Measurements from ENCODE around the gene LRG1. TPM values are rescaled to one million over a fixed set of nuclear protein-coding genes. Genes with fewer than 3 reads are reported as not detected.

Gene LRG1
- polyA plus RNA-seq, 1 experiment: 0.05 TPM

GRCh38 chr19:4582980-4583842 lies 43.4 kb upstream of the LRG1 start:
- CTCF ChIA-PET: no interaction called here
- DNase-seq (ENCODE audit: low read depth, low spot score): no peak
- Histone ChIP-seq H3K9me3 (ENCODE audit: control insufficient read depth, insufficient read depth, low read length) (no peaks in the 10 kb centered on the region; the same call in 1 of the 2 replicates), H3K27ac (ENCODE audit: low read depth, low read length) (no peak overlapping the region), H3K27me3 (ENCODE audit: control insufficient read depth, insufficient read depth, low read length) (peaks cover 45% of the 10 kb centered on the region), H3K4me3 (ENCODE audit: low read depth, low read length) (no peak overlapping the region)
- POLR2A ChIA-PET: no interaction called here
- no peak for TF ChIP-seq CTCF (IDR thresholded peaks at IDR 0.05; ENCODE audit: low read depth, low read length)

- DNase-seq (ENCODE audit: low read depth, low spot score): no peak
- TF ChIP-seq CTCF (IDR thresholded peaks at IDR 0.05; ENCODE audit: low read depth, low read length): no peak
- peaks cover 42% of the 10 kb centered on the region for H3K27me3 ChIP-seq (ENCODE audit: control insufficient read depth, insufficient read depth, low read length)
- no peaks in the 10 kb centered on the region; the same call in 1 of the 2 replicates for H3K9me3 ChIP-seq (ENCODE audit: control insufficient read depth, insufficient read depth, low read length)
- H3K4me3 ChIP-seq (ENCODE audit: low read depth, low read length): no peak overlapping the region; the same call in 1 of the 2 replicates
- no peak overlapping the region for H3K27ac ChIP-seq (ENCODE audit: low read depth, low read length)
- CTCF ChIA-PET: no interaction called here
- POLR2A ChIA-PET: no interaction called here
Measured at GRCh38 chr19:4581666-4582553, 42.1 kb upstream of the LRG1 start.

- no peak for DNase-seq (ENCODE audit: low read depth, low spot score)
- POLR2A ChIA-PET: no interaction called here
- CTCF ChIA-PET: interaction anchor here (0.7 kb wide), 1 partner anchor 87 kb away, joined by 3 read pairs; no protein-coding TSS in a partner anchor
- Histone ChIP-seq H3K27ac (ENCODE audit: low read depth, low read length) (no peak overlapping the region), H3K27me3 (ENCODE audit: control insufficient read depth, insufficient read depth, low read length) (peaks cover 42% of the 10 kb centered on the region), H3K9me3 (ENCODE audit: control insufficient read depth, insufficient read depth, low read length) (no peaks in the 10 kb centered on the region; the same call in 1 of the 2 replicates), H3K4me3 (ENCODE audit: low read depth, low read length) (peak overlapping the region; percentile 27; the same call in 1 of the 2 replicates)
- no peak for TF ChIP-seq CTCF (IDR thresholded peaks at IDR 0.05; ENCODE audit: low read depth, low read length)
Measured at GRCh38 chr19:4580961-4581665, 41.3 kb upstream of the LRG1 start.

GRCh38 chr19:4580021-4580901 lies 40.4 kb upstream of the LRG1 start:
- peaks cover 40% of the 10 kb centered on the region for H3K27me3 ChIP-seq (ENCODE audit: control insufficient read depth, insufficient read depth, low read length)
- H3K9me3 ChIP-seq (ENCODE audit: control insufficient read depth, insufficient read depth, low read length): no peaks in the 10 kb centered on the region; the same call in 1 of the 2 replicates
- ChIA-PET POLR2A (no interaction called here), CTCF (interaction anchor here (0.7 kb wide), 1 partner anchor 88 kb away, joined by 3 read pairs; no protein-coding TSS in a partner anchor)
- H3K27ac ChIP-seq (ENCODE audit: low read depth, low read length): no peak overlapping the region
- peak; percentile 29 for TF ChIP-seq CTCF (IDR thresholded peaks at IDR 0.05; ENCODE audit: low read depth, low read length)
- H3K4me3 ChIP-seq (ENCODE audit: low read depth, low read length): no peak overlapping the region
- no peak for DNase-seq (ENCODE audit: low read depth, low spot score)
